ENCODE data around the gene OR52M1. TPM values are rescaled to one million over a fixed set of nuclear protein-coding genes. Genes with fewer than 3 reads are reported as not detected.

The OR52M1 gene
- not detected in 2 replicates for total RNA-seq

GRCh38 chr11:4544891-4545290 lies at the start of gene OR52M1:
Gene OR52M1, plus strand, starts transcription at chr11:4545191. Its CDS starts 0 bp downstream, at chr11:4545191.
- H3K27me3 Mint-ChIP-seq, result peaks cover 3% of the 10 kb centered on the region
- POLR2A ChIA-PET, result no interaction called here
- DNase-seq (no peak), ATAC-seq (ENCODE audit: low read depth) (no peak)
- CTCF ChIA-PET, result interaction anchor here (1.5 kb wide), 1 partner anchor 358 kb away, joined by 5 read pairs; no protein-coding TSS in a partner anchor
- no peak within 1 kb of the TSS for H3K4me3 Mint-ChIP-seq
- intact Hi-C loops (cut with micrococcal nuclease), result no loop called here
- H3K36me3 Mint-ChIP-seq (ENCODE audit: low read depth), result no peaks in the 10 kb centered on the region
- no peaks in the 10 kb centered on the region for H3K4me1 Mint-ChIP-seq
- H3K9me3 Mint-ChIP-seq, result no peaks in the 10 kb centered on the region
- TF ChIP-seq CTCF (IDR thresholded peaks at IDR 0.05), result no peak
- no peak within 1 kb of the TSS for H3K27ac Mint-ChIP-seq

DNA sequence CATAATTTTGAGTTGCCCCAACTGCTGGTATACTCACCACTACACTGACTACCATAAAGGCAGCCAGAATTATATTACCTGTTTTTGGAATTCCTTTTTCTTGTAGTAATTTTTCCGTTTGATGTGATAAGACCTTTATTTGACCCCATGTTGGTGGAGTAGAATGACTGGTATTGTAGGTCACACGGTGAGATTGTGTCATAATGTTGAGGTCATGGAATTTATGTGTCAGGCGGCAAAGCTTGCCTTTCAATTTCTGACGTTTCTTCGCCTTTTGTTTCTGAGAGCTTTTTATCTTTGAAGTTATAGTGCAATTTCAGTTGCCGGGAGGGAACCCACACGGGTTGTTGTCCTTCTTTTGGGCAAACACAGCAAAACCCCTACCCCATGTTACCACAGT lies 49.5 kb upstream of the OR52M1 start:
- CTCF ChIA-PET, result interaction anchor here (5.2 kb wide), 1 partner anchor 310 kb away, joined by 73 read pairs; no protein-coding TSS in a partner anchor
- intact Hi-C loops (cut with micrococcal nuclease), result no loop called here

GRCh38 chr11:4495986-4496385 lies 49.0 kb upstream of the OR52M1 start:
- intact Hi-C loops (cut with micrococcal nuclease), result no loop called here
- H3K4me3 Mint-ChIP-seq, result no peak overlapping the region
- TF ChIP-seq CTCF (IDR thresholded peaks at IDR 0.05), result no peak
- peaks cover 12% of the 10 kb centered on the region for H3K27me3 Mint-ChIP-seq
- ChIA-PET POLR2A (no interaction called here), CTCF (interaction anchor here (5.2 kb wide), 1 partner anchor 310 kb away, joined by 73 read pairs; no protein-coding TSS in a partner anchor)
- no peak for ATAC-seq (ENCODE audit: low read depth)
- H3K36me3 Mint-ChIP-seq (ENCODE audit: low read depth), result no peaks in the 10 kb centered on the region
- no peak overlapping the region for H3K27ac Mint-ChIP-seq
- DNase-seq, result no peak
- H3K4me1 Mint-ChIP-seq, result peaks cover 7% of the 10 kb centered on the region
- H3K9me3 Mint-ChIP-seq, result peaks cover 4% of the 10 kb centered on the region

More for the DNA sequence above, 49.5 kb upstream of the OR52M1 start:
- H3K9me3 Mint-ChIP-seq, result peaks cover 4% of the 10 kb centered on the region
- H3K27ac Mint-ChIP-seq, result no peak overlapping the region
- no peak overlapping the region for H3K4me3 Mint-ChIP-seq
- no peak for TF ChIP-seq CTCF (IDR thresholded peaks at IDR 0.05)
- H3K27me3 Mint-ChIP-seq, result peaks cover 12% of the 10 kb centered on the region
- POLR2A ChIA-PET, result no interaction called here
- DNase-seq (no peak), ATAC-seq (ENCODE audit: low read depth) (no peak)
- H3K4me1 Mint-ChIP-seq, result peaks cover 7% of the 10 kb centered on the region
- no peaks in the 10 kb centered on the region for H3K36me3 Mint-ChIP-seq (ENCODE audit: low read depth)

DNA sequence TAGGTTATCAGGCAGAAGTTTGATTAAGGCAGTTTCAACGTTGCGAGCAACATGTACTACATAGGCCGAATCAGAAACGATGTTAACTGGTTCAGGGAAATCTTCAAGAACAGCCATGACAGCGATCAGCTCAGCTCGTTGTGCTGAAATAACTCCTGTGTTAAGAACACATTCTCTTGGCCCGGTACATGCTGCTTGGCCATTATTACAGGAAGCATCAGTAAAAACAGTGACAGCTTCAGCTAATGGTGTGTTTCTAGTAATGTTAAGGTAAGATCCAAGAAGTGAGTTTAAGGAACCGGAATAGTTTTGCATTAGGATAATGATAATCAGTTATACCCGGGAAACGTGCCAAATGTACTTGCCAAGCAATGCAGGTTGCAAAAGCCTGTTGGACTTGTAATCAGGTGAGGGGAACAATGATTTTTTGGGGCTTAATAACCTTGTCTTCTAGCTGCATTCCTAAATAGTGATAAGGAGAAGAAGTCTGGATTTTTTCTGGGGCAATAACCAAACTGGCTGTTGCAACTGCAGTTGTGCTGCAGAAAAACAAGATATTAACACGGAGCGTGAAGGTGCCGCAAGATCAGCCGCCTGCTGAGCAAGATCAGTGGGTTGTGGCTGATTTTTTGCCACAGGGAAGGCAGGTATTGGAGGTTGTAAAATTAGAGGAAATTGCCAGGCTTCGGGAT lies 48.3 kb upstream of the OR52M1 start:
- Mint-ChIP-seq H3K27me3 (peaks cover 7% of the 10 kb centered on the region), H3K4me3 (no peak overlapping the region), H3K27ac (no peak overlapping the region), H3K36me3 (ENCODE audit: low read depth) (no peaks in the 10 kb centered on the region), H3K9me3 (peaks cover under 1% of the 10 kb centered on the region), H3K4me1 (peaks cover 7% of the 10 kb centered on the region)
- POLR2A ChIA-PET, result no interaction called here
- no peak for TF ChIP-seq CTCF (IDR thresholded peaks at IDR 0.05)
- intact Hi-C loops (cut with micrococcal nuclease), result no loop called here
- ATAC-seq (ENCODE audit: low read depth) (no peak), DNase-seq (no peak)
- CTCF ChIA-PET, result interaction anchor here (5.2 kb wide), 1 partner anchor 311 kb away, joined by 73 read pairs; no protein-coding TSS in a partner anchor

GRCh38 chr11:4508886-4509285 lies 36.1 kb upstream of the OR52M1 start:
- no peak overlapping the region for H3K27ac Mint-ChIP-seq
- intact Hi-C loops (cut with micrococcal nuclease), result no loop called here
- H3K36me3 Mint-ChIP-seq (ENCODE audit: low read depth), result no peaks in the 10 kb centered on the region

More at GRCh38 chr11:4508886-4509285, 36.1 kb upstream of the OR52M1 start:
- Mint-ChIP-seq H3K4me1 (no peaks in the 10 kb centered on the region), H3K9me3 (peaks cover 4% of the 10 kb centered on the region), H3K27me3 (peaks cover 14% of the 10 kb centered on the region), H3K4me3 (no peak overlapping the region)
- CTCF ChIA-PET, result interaction anchor here (1.4 kb wide), 1 partner anchor 322 kb away, joined by 3 read pairs; no protein-coding TSS in a partner anchor
- DNase-seq (no peak), ATAC-seq (ENCODE audit: low read depth) (no peak)
- POLR2A ChIA-PET, result no interaction called here
- TF ChIP-seq CTCF (IDR thresholded peaks at IDR 0.05), result no peak
